RKO (cell line): ENCODE data around the gene RNU5D-1.

Experiments used
- DNase-seq: peaks from one replicate; pipeline ENCODE4 v3.0.0-alpha.2; 2016; ENCODE audit warnings: low spot score

Gene RNU5D-1

GRCh38 chr1:44733365-44733764 lies 2.4 kb upstream of the RNU5D-1 start:
- DNase-seq, result peak; percentile 49

DNA sequence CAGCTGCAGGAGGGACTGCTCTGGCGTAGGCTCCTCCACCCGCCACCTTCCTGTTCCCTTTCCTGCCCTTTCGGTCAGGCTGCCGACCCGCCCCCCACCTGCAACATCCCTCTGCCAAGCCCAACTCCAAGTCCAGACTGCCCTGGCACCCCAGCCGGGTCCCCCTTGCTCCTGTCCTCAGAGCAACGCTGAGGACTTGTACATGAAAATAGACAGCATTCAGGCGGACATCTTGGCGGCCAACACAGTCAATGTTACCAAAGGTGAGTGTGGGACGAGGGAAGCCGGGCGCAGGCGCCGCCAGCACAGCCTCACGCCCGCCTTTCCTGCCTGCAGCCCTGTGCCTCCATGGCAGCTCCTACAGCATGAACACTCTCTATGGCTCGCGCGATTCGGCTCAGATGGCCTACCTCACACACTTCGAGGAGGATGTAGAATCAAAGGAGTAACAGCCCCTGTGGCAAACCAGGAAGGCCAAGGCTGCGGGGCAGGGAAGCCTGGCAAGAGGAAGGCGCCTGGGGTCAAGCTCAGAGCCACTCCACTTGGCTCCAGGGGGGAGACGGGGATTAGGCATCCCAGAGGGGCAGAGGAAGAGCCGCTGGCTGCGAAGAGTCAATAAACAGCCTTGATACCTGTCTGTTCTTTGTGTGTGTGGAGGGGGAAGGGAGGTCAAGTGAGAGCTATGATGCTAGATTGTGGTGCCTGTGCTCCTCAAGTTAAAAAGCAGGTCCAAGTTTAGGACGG lies 5.8 kb downstream of the RNU5D-1 start:
- no peak for DNase-seq

GRCh38 chr1:44724296-44724954 lies 6.5 kb downstream of the RNU5D-1 start:
- no peak for DNase-seq

GRCh38 chr1:44723496-44724295 lies 7.3 kb downstream of the RNU5D-1 start:
- DNase-seq, result no peak

- no peak for DNase-seq
Observed at GRCh38 chr1:44723064-44723463, 7.9 kb downstream of the RNU5D-1 start.

GRCh38 chr1:44721485-44722361 lies 9.2 kb downstream of the RNU5D-1 start:
- peak; percentile 97 for DNase-seq

- DNase-seq, result no peak
Observed at GRCh38 chr1:44720281-44720680, 10.7 kb downstream of the RNU5D-1 start.

GRCh38 chr1:44719318-44719717 lies 11.7 kb downstream of the RNU5D-1 start:
- DNase-seq, result no peak

DNA sequence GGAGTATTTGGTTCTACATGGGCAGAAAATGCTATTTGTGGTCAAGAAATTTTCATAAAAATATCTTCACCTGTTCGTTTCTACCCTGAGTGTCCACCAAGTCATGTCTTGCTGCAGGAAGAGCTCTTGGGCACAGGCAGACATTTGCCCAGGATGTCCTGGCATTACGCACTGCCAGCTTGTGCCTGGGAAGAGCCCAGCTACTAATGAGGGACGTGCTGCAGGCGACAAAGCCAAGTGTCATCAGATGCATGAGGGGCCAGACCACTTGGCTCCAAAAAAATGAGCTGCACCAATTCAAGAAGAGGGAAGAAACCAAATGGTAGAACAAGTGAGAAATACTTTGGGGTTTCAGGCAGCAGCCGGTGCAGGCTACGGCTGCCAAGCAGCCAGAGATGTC lies 12.9 kb downstream of the RNU5D-1 start:
- no peak for DNase-seq

DNA sequence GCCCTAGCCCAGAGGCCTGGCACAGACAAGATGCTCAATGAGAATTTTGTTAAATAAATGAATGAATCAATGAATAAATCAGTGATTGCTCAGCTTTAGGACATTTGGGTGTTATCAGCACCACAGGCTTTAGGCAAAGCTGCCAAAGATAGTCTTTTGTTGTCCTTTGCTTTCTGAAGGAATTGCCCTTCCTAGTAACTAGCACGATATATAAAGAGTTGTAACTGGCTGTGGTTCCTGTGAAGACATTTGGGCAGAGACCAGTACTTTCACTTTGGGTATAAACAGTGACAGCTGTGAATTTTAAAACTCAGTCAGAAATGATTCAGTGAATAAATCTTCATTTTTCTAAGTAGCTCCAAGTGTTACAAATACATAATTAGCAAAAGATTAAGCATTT lies 13.3 kb downstream of the RNU5D-1 start:
- DNase-seq, result no peak

GRCh38 chr1:44717156-44717555 lies 13.8 kb downstream of the RNU5D-1 start:
- DNase-seq, result no peak

DNA sequence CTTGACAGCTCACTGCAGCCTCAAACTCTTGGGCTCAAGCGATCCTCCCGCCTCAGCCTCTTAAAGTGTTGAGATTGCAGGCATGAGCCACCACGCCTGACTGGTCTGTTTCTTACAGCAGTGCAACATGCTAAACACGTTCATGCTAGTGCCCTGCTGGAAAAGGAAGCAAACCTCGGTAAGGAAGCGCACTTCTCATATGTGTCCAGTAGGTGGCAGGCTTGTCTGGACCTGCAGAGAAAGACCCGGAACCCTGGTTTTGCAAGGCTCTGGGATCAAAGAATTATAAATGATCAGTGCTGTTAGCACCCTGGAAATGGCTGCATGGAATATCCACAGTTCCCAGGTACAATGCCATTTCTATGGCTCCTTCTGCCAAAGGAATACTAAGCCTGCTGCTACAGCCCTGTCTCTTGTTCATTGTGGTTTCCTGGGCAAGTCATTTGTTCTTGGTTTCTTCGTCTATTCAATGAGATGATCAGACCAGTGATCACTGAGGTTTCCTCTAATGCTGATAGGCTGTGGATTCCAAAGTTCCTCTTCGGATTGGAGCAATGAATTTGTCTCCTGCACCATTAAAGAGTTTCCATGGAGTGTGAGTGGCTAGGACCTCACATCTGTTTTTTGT lies 15.9 kb downstream of the RNU5D-1 start:
- DNase-seq, result peak; percentile 80

DNA sequence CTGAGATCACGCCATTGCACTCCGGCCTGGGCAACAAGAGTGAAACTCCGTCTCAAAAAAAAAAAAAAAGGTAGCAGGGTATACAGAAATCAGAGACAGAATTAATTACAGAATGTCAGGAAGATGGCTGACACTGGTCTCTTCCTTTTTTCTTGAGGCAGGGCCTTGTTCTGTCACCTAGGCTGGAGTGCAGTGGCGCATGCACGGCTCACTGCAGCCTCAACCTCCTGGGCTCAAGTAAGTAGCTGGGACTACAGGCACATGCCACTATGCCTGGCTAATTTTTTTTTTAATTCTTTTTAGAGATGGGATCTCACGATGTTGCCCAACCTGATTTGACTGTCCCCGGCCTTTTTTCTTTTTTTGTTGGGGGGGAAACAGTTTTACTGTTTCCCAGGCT lies 16.4 kb downstream of the RNU5D-1 start:
- DNase-seq, result no peak

GRCh38 chr1:44713321-44713781 lies 17.6 kb downstream of the RNU5D-1 start:
- DNase-seq, result no peak

GRCh38 chr1:44707959-44708831 lies 22.8 kb downstream of the RNU5D-1 start:
- DNase-seq, result peak; percentile 40

- peak; percentile 93 for DNase-seq
Observed at GRCh38 chr1:44707112-44707881, 23.7 kb downstream of the RNU5D-1 start.

DNA sequence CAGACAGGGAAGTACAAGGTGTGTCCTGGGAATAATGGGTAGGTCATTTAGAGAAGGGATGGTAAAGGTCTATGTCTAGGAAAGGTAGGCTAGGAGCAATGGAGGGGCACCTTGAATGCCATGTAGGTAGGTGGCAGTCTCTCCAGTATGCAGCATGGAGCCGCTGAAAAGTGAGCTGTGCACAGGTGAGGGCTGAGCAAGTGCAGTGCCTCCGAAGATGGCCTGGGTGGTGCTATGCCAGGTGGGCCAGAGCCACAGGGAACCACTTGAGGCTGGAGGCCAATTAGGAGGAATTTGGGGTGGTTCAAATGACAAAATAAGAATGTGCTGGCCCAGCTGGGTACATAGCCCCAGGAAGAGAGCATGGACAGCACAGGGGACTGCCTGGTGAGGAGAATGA lies 25.0 kb downstream of the RNU5D-1 start:
- DNase-seq, result no peak

DNA sequence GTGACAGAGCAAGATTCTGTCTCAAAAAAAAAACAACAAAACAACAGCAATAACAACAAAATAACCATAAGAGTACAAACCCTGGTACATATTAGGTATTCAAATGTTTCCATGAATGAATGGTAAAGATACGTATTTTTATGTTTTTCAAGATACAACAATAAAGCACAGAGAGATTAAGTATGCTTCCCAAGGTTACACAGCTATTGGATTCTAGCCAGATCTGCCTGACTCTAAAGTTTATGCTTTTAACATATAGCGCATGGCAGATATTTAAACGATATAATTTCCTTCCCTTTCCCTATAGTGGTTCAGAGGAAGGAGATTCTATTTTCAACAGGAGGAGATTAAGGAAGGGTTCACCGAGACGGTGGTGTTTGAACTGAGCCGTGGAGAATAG lies 25.5 kb downstream of the RNU5D-1 start:
- DNase-seq, result no peak

DNA sequence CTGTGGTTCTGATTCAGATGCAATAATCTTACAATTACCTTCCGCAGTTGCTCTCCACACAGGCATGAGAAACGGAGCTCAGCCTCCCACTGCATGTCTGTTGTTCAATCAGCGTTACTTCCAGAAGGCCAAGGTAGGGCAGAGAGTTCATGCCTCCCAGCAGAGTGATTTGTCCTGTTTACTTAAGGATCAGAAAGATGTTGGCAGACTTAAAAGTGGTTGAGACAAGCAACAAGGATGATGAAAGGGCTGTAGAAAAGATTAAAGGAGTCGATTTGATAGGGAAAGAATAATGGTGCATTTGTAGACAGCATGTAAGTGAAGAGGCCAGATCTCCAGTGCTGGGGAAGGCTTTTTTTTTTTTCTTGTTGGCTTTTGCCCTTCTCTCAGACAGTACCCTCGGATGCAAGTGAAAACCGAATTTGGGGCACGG lies 29.8 kb downstream of the RNU5D-1 start:
- no peak for DNase-seq

GRCh38 chr1:44700573-44700972 lies 30.4 kb downstream of the RNU5D-1 start:
- no peak for DNase-seq
